Measurements from ENCODE around the gene MYO5C. TPM values are rescaled to one million over a fixed set of nuclear protein-coding genes. Genes with fewer than 3 reads are reported as not detected.
A peak's percentile ranks its signal among the peaks of the same experiment; 100 is the strongest.

The MYO5C gene
- total and polyA plus RNA-seq, 2 of the 4 experiments (the other 2 are of a cell fraction) = under 0.01 to 0.03 TPM

DNA sequence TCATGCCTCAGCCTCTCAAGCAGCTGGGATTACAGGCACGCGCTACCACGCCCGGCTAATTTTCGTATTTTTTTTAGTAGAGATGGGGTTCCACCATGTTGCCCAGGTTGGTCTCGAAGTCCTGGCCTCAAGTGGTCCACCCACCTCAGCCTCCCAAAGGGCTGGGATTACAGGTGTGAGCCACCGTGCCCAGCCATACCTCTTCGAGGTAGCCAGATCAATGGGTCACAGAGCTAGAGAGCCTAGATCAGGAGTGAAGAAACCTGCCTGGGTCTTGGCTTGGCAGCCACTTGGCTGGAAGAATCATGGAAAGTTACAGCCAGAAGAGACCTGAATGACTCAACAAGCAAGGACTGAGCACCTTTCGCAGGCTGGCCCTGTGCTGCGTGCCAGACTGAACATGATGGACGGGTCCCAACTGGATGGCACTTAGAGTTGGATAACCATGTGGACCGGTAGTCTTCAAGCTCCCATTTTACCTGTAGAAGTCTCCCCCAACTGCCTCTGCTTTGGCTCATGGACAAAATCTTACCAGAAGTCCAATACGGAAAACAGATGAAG is 134.1 kb downstream of the MYO5C start:
- H4K20me1 ChIP-seq (ENCODE audit: insufficient read depth, low read length) = no peaks in the 10 kb centered on the region; the same call in 1 of the 2 replicates
- H3K9ac ChIP-seq (ENCODE audit: low read depth, low read length) = peak overlapping the region; percentile 51
- dilution Hi-C loops (cut with HindIII; ENCODE audit: low sequenced_read_pairs, unreplicated experiment) (no loop called here), intact Hi-C loops (cut with micrococcal nuclease) (no loop called here), in situ Hi-C loops (cut with MboI; ENCODE audit: low sequenced_read_pairs) (no loop called here)
- peak overlapping the region; percentile 54; the same call in 1 of the 2 replicates for H3K56ac ChIP-seq (ENCODE audit: extremely low read depth, insufficient read depth, low read length)
- H3K27me3 ChIP-seq (ENCODE audit: control insufficient read depth, insufficient read depth, low read length) = no peaks in the 10 kb centered on the region
- peaks cover 16% of the 10 kb centered on the region for H3K4me1 ChIP-seq (ENCODE audit: control insufficient read depth, insufficient read depth, low read length)
- H4K8ac ChIP-seq (ENCODE audit: low read depth in 2 of 2, low read length in 2 of 2) = peak overlapping the region; percentile 77 to 96
- peak overlapping the region; percentile 83 for H2BK15ac ChIP-seq (ENCODE audit: low read depth, low read length)
- peak overlapping the region; percentile 65 for H3K14ac ChIP-seq (replicated peaks; ENCODE audit: low read depth, low read length)
- H2AFZ ChIP-seq (replicated peaks; ENCODE audit: low read length, poor library complexity) = peak overlapping the region; percentile 60
- H4K91ac ChIP-seq (ENCODE audit: insufficient read depth, low read depth, low read length) = peak overlapping the region; percentile 99
- H2BK20ac ChIP-seq (ENCODE audit: low read depth, low read length) = peak overlapping the region; percentile 86
- DNase-seq (no peak), ATAC-seq (ENCODE audit: low read depth) (no peak)
- peak overlapping the region; percentile 77 for H3K23ac ChIP-seq (ENCODE audit: low read depth, low read length)
- peak overlapping the region; percentile 95 for H2BK5ac ChIP-seq (ENCODE audit: low read depth, low read length, poor library complexity, severe bottlenecking)
- H3K4ac ChIP-seq (ENCODE audit: low read depth, low read length) = peak overlapping the region; percentile 96
- H3K36me3 ChIP-seq (ENCODE audit: control insufficient read depth, insufficient read depth, low read length) = peaks cover 5% of the 10 kb centered on the region; the same call in 1 of the 2 replicates
- TF ChIP-seq CTCF (conservative IDR thresholded peaks at IDR 0.05; ENCODE audit: low read depth, low read length) (no peak), RCOR1 (IDR thresholded peaks at IDR 0.05; ENCODE audit: insufficient replicate concordance, low read length) (no peak), RAD21 (IDR thresholded peaks at IDR 0.05; ENCODE audit: low read length) (no peak), ELK1 (IDR thresholded peaks at IDR 0.05; ENCODE audit: borderline replicate concordance, low read depth, low read length) (no peak), CHD1 (IDR thresholded peaks at IDR 0.05; ENCODE audit: low read depth, low read length) (no peak), MXI1 (IDR thresholded peaks at IDR 0.05; ENCODE audit: borderline replicate concordance, low read depth, low read length) (no peak), USF2 (IDR thresholded peaks at IDR 0.05; ENCODE audit: low read depth, low read length) (no peak), BHLHE40 (IDR thresholded peaks at IDR 0.05; ENCODE audit: low read depth, low read length) (no peak), FOS (IDR thresholded peaks at IDR 0.05; ENCODE audit: low read depth, low read length) (no peak), NFE2L2 (IDR thresholded peaks at IDR 0.05; ENCODE audit: low read depth, low read length) (no peak), RFX5 (IDR thresholded peaks at IDR 0.05; ENCODE audit: low read depth, low read length) (no peak), CEBPB (IDR thresholded peaks at IDR 0.05; ENCODE audit: low read depth, low read length) (no peak), POLR2A (IDR thresholded peaks at IDR 0.05; ENCODE audit: low read depth, low read length) (no peak), MAFK (IDR thresholded peaks at IDR 0.05; ENCODE audit: low read depth, low read length) (no peak), MAZ (IDR thresholded peaks at IDR 0.05; ENCODE audit: borderline replicate concordance, low read depth, low read length) (no peak), SMC3 (IDR thresholded peaks at IDR 0.05; ENCODE audit: low read depth, low read length) (no peak)
- H3K4me2 ChIP-seq (ENCODE audit: low read depth, low read length) = peak overlapping the region; percentile 84
- H4K5ac ChIP-seq (ENCODE audit: low read depth, low read length) = peak overlapping the region; percentile 81
- peak overlapping the region; percentile 94 for H2BK120ac ChIP-seq (ENCODE audit: low read depth, low read length)
- H3K9me1 ChIP-seq (ENCODE audit: insufficient read depth, low read length) = peaks cover 24% of the 10 kb centered on the region
- peak overlapping the region; percentile 97 for H2AK5ac ChIP-seq (ENCODE audit: low read depth, low read length)
- H3K9me3 ChIP-seq (ENCODE audit: control insufficient read depth, insufficient read depth, low read length) = peaks cover 2% of the 10 kb centered on the region; the same call in 1 of the 2 replicates
- WGBS, 2 experiments (ENCODE audit: extremely low coverage in 2 of 2, insufficient read length in 1 of 2) = 100% methylated on average over 1 of the region's 13 CpGs; no CpG with 5 or more reads in 1 of the 2 experiments
- no peak overlapping the region for H3K4me3 ChIP-seq (ENCODE audit: insufficient read depth, low read depth, low read length)
- H3K79me1 ChIP-seq (ENCODE audit: low read depth in 1 of 2, low read length in 2 of 2) = peaks cover 18 to 47% of the 10 kb centered on the region in 2 experiments; a peak in 3 of 4 replicates
- peak overlapping the region; percentile 47 for H2AK9ac ChIP-seq (replicated peaks; ENCODE audit: low read depth, low read length, poor library complexity)
- H3K18ac ChIP-seq (ENCODE audit: low read depth, low read length) = peak overlapping the region; percentile 99
- peak overlapping the region; percentile 97 for H3K27ac ChIP-seq (ENCODE audit: insufficient read depth, low read length)
- POLR2A ChIA-PET (ENCODE audit: unreplicated experiment) = no interaction called here
- CTCF ChIA-PET = no interaction called here
- no TSS peak for BruUV-seq (replicated peaks)
